Measurements from ENCODE around the gene CEP72. TPM values are rescaled to one million over a fixed set of nuclear protein-coding genes. Genes with fewer than 3 reads are reported as not detected.
"Not testable (repeated sequence)": the region's sequence is repeated elsewhere in the genome, so short reads cannot be mapped to it uniquely, and the experiment has no call there.

The CEP72 gene
- total RNA-seq, 1 donor from 2014 or later, result 32.4 TPM

DNA sequence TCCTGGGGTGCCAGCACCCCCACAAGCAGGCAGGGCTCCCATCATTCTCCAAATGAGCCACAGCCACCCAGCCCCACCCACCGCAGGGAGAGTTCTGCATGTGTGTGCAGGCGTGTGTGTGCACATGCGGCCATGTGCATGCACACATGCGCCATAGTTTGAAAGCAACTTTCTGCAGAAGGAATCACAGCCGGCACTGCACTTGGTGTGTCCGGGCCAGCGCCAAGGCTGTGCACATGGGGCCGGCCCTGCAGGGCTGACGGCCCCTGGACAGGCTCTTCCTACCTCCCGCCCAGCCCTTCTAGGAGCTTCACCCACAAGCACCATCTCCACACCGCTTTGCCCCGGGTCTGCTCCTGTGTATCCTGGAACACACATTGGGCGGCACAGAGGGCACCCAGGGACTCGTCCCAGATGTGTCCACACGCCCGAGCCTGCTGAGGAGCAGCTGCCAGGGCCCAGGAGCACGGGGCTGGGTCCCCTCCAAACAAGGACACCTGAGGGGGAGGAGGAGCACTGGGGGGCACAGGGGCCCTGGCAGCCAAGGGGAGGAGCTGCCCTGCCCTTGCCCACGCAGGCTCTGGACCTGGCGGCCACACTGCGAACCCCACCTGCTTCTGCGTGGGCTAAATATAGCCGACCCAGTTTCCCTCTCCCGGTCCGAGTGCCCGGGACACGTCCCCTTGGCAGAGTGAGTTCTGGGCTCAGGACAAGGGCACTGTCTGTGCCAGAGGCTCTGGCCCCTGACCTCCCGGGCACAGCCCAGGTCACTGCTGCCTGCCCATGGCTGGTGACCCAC lies 61.9 kb downstream of the CEP72 start:
- no peak for DNase-seq (ENCODE audit: low spot score)
- Mint-ChIP-seq H3K9me3 (no peaks in the 10 kb centered on the region), H3K36me3 (ENCODE audit: low read depth) (no peaks in the 10 kb centered on the region), H3K27me3 (ENCODE audit: insufficient read depth) (peaks cover 3% of the 10 kb centered on the region), H3K27ac (no peak overlapping the region), H3K4me3 (no peak overlapping the region), H3K4me1 (ENCODE audit: low read depth) (no peaks in the 10 kb centered on the region)
- intact Hi-C loops (cut with micrococcal nuclease), result no loop called here

DNA sequence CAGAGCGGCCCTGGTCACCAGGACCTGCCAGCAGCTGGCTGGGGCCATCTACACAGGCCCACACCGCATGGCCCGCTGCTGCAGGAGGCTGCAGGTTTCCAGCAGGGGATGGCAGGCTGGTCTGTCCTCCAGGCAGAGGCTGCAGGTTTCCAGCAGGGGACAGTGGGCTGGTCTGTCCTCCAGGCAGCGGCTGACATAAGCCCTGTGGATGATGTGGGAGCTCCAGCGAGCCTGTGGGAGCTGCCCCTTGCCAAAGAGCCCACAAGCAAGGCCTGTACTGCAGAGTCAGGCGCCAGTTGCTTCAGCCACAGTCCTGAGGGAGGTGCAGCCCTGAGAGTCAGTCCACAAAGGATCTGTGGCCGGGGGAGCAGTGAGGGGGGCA lies 62.5 kb downstream of the CEP72 start:
- intact Hi-C loops (cut with micrococcal nuclease), result no loop called here
- Mint-ChIP-seq H3K36me3 (ENCODE audit: low read depth) (no peaks in the 10 kb centered on the region), H3K9me3 (no peaks in the 10 kb centered on the region), H3K4me3 (no peak overlapping the region), H3K4me1 (ENCODE audit: low read depth) (no peaks in the 10 kb centered on the region), H3K27ac (no peak overlapping the region), H3K27me3 (ENCODE audit: insufficient read depth) (peaks cover 3% of the 10 kb centered on the region)
- no peak for DNase-seq (ENCODE audit: low spot score)

DNA sequence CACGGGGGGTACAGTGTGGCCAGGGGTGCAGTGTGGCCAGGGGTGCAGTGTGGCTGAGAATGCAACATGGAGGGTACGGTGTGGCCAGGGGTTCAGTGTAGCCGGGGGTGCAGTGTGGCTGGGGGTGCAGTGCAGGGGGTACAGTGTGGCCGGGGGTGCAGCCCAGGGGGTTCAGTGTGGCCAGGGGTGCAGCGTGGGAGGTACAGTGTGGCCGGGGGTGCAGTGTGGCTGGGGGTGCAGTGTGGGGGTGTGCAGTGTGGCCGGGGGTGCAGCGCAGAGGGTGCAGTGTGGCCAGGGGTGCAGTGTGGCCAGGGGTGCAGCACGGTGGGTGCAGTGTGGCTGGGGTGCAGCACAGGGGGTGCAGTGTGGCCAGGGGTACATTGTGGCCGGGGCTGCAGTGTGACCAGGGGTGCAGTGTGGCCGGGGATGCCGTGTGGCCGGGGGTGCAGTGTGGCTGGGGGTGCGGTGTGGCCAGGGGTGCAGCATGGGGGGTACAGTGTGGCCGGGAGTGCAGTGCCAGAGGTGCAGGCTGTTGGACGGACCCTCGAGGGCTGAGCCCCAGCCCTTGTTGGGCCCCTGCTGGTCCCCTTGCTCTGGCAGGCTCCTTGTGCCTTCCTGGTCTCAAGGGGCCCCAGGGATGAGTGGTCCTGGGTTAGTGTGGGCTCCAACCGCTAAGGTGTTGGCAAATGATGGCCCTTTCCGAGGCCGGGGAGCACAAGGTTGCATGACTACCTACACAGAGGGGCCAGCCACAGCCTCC lies 63.2 kb downstream of the CEP72 start:
- intact Hi-C loops (cut with micrococcal nuclease), result no loop called here
- Mint-ChIP-seq H3K27ac (no peak overlapping the region), H3K27me3 (ENCODE audit: insufficient read depth) (peaks cover 3% of the 10 kb centered on the region), H3K9me3 (no peaks in the 10 kb centered on the region), H3K4me3 (no peak overlapping the region), H3K36me3 (ENCODE audit: low read depth) (no peaks in the 10 kb centered on the region), H3K4me1 (ENCODE audit: low read depth) (no peaks in the 10 kb centered on the region)
- no peak for DNase-seq (ENCODE audit: low spot score)

DNA sequence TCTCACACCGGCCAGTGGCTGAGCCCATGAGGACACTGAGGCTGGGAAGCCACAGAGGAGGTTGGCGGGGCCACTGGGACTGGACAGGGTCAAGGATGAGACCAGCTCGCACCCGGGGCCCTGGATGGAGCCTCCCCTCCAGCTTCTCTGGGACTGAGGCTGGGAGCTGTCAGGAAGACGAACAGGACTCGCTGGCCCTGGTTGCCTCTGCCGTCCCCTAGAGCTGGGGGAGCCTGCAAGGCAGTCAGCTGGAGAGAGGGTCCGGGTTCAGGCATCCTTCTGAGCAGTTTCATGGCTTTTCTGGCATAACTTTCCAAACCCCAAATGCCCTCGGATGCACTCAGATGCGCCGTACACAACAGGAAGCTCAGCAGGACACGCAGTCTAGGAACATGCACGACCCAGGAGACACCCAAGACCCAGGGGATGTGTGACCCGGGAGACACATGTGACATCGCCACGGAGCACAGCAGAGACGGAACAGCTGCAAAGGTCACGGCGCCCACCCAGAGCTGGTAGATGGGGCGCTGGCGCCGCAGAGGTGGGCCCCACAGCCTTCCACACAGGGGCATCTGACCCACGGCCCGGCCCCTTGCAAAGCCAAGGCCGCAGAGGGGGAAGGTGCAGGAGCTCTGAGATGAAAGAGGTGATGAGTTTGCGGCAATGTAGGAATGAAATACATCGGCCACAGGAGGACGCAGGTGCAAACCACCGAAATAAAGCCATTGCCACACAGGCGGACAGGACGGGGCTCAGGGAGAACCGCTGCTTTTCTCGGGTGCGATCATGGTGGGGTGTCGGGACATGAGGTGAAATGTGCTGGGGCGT lies 63.9 kb downstream of the CEP72 start:
- Mint-ChIP-seq H3K36me3 (ENCODE audit: low read depth) (no peaks in the 10 kb centered on the region), H3K4me3 (no peak overlapping the region), H3K9me3 (no peaks in the 10 kb centered on the region), H3K27ac (no peak overlapping the region), H3K27me3 (ENCODE audit: insufficient read depth) (peaks cover 3% of the 10 kb centered on the region), H3K4me1 (ENCODE audit: low read depth) (no peaks in the 10 kb centered on the region)
- DNase-seq (ENCODE audit: low spot score), result no peak
- intact Hi-C loops (cut with micrococcal nuclease), result no loop called here

DNA sequence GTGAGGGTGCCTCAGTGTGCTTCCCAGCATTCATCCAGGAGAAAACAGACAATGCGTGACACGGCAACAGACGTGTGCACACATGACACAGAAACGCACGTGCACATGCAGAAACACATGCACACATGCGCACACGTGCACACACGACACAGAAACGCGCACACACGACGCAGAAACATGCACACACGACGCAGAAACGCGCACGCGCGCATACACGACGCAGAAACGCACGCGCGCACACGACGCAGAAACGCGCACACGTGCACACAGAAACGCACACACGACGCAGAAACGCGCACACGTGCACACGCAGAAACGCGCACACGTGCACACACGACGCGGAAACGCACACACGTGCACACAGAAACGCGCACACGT lies 64.5 kb downstream of the CEP72 start:
- no peak for DNase-seq (ENCODE audit: low spot score)
- H3K36me3 Mint-ChIP-seq (ENCODE audit: low read depth), result no peaks in the 10 kb centered on the region
- no peak overlapping the region for H3K4me3 Mint-ChIP-seq
- no peaks in the 10 kb centered on the region for H3K27me3 Mint-ChIP-seq (ENCODE audit: insufficient read depth)
- intact Hi-C loops (cut with micrococcal nuclease), result no loop called here
- H3K4me1 Mint-ChIP-seq (ENCODE audit: low read depth), result no peaks in the 10 kb centered on the region
- no peak overlapping the region for H3K27ac Mint-ChIP-seq
- no peaks in the 10 kb centered on the region for H3K9me3 Mint-ChIP-seq

DNA sequence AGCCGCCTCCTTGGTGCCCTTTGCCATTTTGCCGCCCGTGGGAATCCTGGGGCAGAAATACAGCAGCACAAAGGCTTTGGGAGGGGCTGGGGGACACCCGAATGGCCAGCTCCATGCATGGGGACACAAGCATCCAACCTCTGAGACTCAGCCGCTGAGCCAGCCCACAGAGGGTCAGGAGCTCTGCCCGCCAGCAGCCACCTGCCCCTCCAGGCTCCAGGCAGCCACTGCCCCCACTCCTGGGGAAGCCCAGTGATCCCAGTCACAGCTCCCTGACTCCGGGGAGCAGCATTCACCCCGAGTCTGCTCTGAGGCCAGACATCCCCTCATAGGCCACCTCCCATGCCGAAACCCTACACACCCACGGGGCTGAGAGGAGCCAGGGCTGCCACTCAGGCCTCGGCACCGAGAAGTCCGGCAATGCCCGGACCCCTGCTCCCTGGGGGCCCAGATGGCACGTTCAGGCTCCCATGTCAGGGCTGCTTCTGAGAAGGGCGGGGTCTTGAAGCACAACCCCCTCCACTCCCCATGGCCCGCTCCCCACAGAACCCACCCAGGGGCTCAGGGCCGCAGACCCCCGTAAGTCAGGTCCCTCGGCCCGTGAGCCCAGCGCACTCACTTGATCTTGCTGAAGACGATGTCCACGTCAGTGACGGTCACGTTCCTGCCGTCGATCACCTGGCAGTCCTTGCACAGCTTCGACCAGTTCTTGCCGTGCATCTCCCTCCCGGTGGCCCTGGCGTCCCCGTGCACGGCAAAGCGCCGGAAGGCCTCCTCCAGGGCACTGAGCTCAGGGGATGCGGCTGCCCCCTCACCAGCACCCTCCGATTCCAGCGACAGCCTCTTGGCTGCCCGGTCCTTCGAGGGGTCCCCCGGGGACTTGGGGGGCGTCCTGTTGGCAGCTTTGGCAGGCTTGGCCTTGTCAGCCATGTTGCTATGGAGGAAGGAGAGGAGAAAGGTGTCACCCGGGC lies 65.3 kb downstream of the CEP72 start:
- Mint-ChIP-seq H3K4me1 (ENCODE audit: low read depth) (no peaks in the 10 kb centered on the region), H3K27ac (no peak overlapping the region), H3K9me3 (no peaks in the 10 kb centered on the region), H3K27me3 (ENCODE audit: insufficient read depth) (no peaks in the 10 kb centered on the region), H3K4me3 (no peak overlapping the region), H3K36me3 (ENCODE audit: low read depth) (no peaks in the 10 kb centered on the region)
- intact Hi-C loops (cut with micrococcal nuclease), result no loop called here
- DNase-seq (ENCODE audit: low spot score), result no peak

DNA sequence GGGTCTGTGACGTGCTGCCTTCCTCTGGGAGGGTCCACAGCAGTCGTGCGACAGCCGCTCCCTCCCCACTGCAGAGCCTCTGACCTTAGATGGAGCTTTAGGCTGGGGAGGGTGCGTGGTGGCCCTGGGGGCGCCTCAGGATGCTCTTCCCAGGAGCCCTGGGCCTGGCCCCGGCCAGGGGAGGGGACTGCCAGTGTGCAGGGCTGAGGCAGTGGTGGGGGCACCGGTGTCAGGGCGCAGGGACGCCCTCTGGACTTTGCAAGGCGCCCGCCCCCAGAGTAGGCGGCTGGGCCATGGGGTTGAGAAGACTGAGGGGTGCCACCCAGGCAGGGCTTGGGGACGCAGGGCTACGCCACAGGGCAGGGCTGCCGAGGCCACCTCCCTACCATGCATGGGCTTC lies 66.4 kb downstream of the CEP72 start:
- intact Hi-C loops (cut with micrococcal nuclease); H3K36me3 Mint-ChIP-seq (ENCODE audit: low read depth); DNase-seq (ENCODE audit: low spot score); H3K27me3 Mint-ChIP-seq (ENCODE audit: insufficient read depth); H3K27ac Mint-ChIP-seq; H3K9me3 Mint-ChIP-seq; H3K4me1 Mint-ChIP-seq (ENCODE audit: low read depth); H3K4me3 Mint-ChIP-seq: not testable (repeated sequence)

DNA sequence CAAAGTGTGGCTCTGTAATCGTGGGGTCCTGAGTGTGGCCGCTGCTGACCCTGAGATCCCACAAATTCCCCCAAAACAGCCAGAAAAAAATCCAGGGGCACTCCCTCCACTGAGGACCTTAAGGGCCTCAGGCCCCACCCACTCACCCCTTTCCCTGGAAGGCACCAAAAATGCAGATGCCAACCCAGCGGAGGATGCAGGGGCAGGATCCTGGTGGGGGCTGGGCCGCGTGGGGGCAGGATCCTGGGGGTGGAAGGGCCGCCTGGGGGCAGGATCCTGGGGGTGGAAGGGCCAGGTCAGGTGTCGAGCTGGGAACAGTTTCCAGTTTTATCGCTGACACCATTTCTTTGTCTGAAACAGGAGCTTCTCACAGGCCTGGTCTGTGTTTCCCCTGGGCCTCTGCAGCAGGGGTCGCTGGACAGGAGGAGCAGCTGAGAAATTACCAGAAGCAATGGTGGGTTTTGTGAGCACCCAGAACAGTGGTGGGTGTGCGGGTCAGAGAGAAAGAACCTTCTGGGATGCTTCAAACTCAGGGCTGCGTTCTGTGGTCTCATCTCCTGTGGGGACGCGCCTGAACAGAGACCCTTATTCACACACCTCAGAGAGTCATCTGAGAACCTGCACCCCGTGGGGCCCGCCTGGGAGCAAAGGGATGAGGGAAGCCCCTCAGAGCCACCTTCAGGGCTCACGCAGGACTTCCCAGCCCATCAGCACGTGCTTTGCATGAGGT lies 67.2 kb downstream of the CEP72 start:
- H3K4me1 Mint-ChIP-seq (ENCODE audit: low read depth); H3K27me3 Mint-ChIP-seq (ENCODE audit: insufficient read depth); DNase-seq (ENCODE audit: low spot score); H3K9me3 Mint-ChIP-seq; intact Hi-C loops (cut with micrococcal nuclease); H3K27ac Mint-ChIP-seq; H3K4me3 Mint-ChIP-seq; H3K36me3 Mint-ChIP-seq (ENCODE audit: low read depth): not testable (repeated sequence)

DNA sequence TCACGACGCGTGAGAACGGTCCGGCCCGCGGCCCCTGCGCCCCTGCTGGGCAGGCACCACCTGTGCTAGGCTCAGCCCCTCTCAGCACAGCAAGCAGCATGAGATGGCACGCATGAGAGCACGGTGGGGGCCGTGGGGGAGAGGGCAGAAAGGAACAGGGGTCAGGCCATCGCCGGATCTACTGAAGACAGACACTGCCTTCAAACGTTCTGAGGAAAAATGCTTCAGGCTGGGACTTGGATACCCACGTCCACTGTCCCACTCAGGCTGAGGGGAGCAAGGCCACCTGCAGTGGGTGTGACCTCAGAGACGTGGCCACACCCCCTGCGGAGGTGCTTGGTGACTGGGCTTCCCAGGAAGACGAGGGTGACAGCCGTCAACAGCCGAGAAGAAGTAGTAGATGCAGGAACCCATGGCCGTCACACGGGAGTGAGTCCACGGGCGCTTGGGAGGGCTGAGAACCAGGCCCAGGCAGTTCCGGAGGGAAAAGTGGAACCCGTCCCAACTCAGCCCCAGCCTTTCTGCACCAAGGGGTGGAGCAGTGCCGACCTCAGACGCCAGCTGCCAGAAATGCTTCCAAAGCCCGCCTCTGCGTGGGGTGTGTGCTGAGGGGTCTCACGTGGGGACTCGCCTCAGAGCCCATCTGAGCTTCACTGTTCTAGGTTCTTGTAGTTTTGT lies 68.1 kb downstream of the CEP72 start:
- not testable (repeated sequence) for H3K27me3 Mint-ChIP-seq (ENCODE audit: insufficient read depth); H3K27ac Mint-ChIP-seq; H3K4me3 Mint-ChIP-seq; H3K9me3 Mint-ChIP-seq; H3K4me1 Mint-ChIP-seq (ENCODE audit: low read depth); H3K36me3 Mint-ChIP-seq (ENCODE audit: low read depth); DNase-seq (ENCODE audit: low spot score)
- intact Hi-C loops (cut with micrococcal nuclease), result loop anchor here (5.0 kb wide), 1 partner anchor 97 kb away; no protein-coding TSS in a partner anchor

DNA sequence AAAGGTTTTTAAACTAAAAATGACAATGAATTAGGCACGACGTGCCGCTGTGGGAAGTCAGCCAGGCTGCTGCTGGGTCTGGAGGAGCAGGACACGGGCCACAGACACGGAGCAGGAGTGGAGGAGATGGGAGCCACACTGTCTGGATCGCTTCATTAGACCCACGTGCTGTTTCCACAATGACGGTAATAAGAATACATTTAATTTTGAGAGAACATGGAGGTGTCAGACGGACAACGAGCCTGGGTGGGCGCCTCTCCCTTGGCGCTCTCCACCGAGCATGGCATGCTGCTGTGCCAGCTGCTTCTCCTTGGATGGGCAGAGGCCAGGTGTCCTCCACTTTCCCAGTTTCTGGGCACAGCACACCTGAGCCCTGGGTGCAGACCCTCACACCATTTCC lies 68.7 kb downstream of the CEP72 start:
- H3K27me3 Mint-ChIP-seq (ENCODE audit: insufficient read depth); H3K4me1 Mint-ChIP-seq (ENCODE audit: low read depth); DNase-seq (ENCODE audit: low spot score); H3K27ac Mint-ChIP-seq; H3K4me3 Mint-ChIP-seq; H3K36me3 Mint-ChIP-seq (ENCODE audit: low read depth); H3K9me3 Mint-ChIP-seq: not testable (repeated sequence)
- intact Hi-C loops (cut with micrococcal nuclease), result loop anchor here (5.0 kb wide), 1 partner anchor 96 kb away; no protein-coding TSS in a partner anchor

DNA sequence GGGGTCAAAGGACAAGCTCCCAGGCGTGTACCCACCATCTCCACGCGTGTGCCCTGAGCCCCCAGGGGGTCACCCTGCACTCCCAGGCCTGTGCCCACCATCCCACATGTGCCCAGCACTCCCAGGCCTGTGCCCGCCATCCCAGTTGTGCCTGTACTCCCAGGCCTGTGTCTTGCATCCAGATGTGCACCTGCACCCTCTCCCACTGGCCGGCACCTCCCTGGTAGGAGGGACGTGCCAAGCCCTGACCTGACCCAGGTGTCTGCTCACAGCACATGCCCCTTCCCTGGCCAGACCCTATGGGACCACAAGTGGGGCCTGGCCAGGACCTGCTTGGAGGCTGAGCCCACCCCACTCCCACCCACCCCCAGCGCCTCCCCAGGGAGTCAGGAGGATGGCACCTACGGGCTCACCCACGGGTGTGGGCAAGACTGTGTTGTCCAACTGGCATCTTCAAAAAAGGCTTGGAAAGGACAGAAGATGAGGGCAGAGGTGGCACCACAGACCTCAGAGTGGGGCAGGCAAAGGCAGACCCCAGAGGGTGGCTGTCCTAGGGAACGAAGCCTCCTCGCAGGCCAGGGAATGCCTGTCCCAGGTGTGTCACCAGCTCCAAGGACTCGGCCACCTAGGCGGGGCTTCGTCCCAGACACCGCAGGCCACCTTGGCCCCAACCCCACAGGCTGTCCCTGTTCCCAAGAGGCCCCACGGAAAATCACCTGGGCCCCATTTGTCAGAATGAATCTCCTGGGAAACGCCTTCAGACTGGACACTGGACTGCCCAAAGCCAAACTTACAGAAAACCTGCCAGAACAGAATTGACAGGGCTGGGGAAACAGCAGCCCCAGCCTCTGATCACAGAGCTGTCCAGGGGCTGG lies 69.4 kb downstream of the CEP72 start:
- not testable (repeated sequence) for DNase-seq (ENCODE audit: low spot score)
- intact Hi-C loops (cut with micrococcal nuclease), result loop anchor here (5.0 kb wide), 1 partner anchor 96 kb away; no protein-coding TSS in a partner anchor

More for the DNA sequence above, 69.4 kb downstream of the CEP72 start:
- H3K27ac Mint-ChIP-seq; H3K9me3 Mint-ChIP-seq; H3K4me3 Mint-ChIP-seq; H3K36me3 Mint-ChIP-seq (ENCODE audit: low read depth); H3K27me3 Mint-ChIP-seq (ENCODE audit: insufficient read depth); H3K4me1 Mint-ChIP-seq (ENCODE audit: low read depth): not testable (repeated sequence)

All from activated T-helper 1 cell treated with anti-CD3 and anti-CD28 coated beads, Interleukin-12 subunit alpha, Interleukin-12 subunit beta, Interleukin-2, Interleukin-4 antibody, amounts not matched to agents 30 ng/mL and 10 ng/mL and 1 ng/mL, durations not matched to agents 14 hours and 24 hours and 36 hours (primary cell).